ENCODE data around the gene IRF2BP1. TPM values are rescaled to one million over a fixed set of nuclear protein-coding genes. Genes with fewer than 3 reads are reported as not detected.

The IRF2BP1 gene
- total and polyA plus RNA-seq, 12 donors = 8.0 to 23.0 (median 19.5) TPM

- intact Hi-C loops (cut with DNase I) = loop anchor here in 1 of 10 donors (1.0 kb wide), 1 partner anchor 17 kb away; the partner anchor contains the start of gene IRF2BP1
- no peak for TF ChIP-seq CTCF (IDR thresholded peaks at IDR 0.05)
Observed at GRCh38 chr19:45902651-45903625, 17.0 kb upstream of the IRF2BP1 start.

GRCh38 chr19:45901912-45902650, 16.1 kb upstream of the IRF2BP1 start, which contains the start of gene MYPOP:
TSS of gene MYPOP (minus strand) at chr19:45902613. CDS start at chr19:45901773, 840 bp downstream.
- intact Hi-C loops (cut with DNase I) = loop anchor here in 1 of 10 donors (1.0 kb wide), 1 partner anchor 16 kb away; the partner anchor contains the start of gene IRF2BP1

More at GRCh38 chr19:45902651-45903625, 17.0 kb upstream of the IRF2BP1 start:
- Histone ChIP-seq H3K9me3 (no peaks in the 10 kb centered on the region), H3K4me1 (peaks cover 0 to 20% (median 18%) of the 10 kb centered on the region in 9 donors), H3K36me3 (peaks cover 0 to 25% (median 4%) of the 10 kb centered on the region in 9 donors), H3K27ac (peak overlapping the region in 9 of 10 donors; percentile 78 to 88 (median 83)), H3K27me3 (no peaks in the 10 kb centered on the region), H3K4me3 (peak overlapping the region; percentile 58 to 87 (median 78))
- peak; percentile 95 to 98 (median 96) for ATAC-seq
- WGBS, 2 donors = 1 to 2% methylated on average over 73 of the region's 73 CpGs
- DNase-seq = peak; percentile 97 to 100

DNA sequence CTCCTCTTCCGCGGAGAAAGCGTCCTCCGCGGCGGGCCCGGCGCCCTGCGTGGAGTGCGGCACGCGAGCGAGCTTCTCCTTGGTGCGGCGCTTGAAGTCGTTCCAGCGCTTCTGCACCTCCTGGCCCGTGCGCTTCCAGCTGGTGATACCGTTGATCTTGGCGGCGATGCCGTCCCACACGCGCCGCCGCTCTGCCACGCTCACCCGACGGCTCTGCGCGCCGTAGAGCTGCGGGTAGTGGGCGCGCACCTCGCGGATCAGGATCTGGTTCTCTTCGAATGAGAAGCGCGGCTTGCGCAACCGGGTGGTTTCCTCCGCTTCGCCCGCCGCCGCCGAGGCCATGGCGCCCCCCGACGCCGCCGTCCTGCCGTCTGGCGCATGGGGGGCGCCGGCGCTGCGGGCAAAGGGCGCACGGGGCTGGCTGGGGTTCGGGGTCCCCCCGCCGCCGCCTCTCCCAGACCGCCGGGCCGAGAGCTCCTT, 15.5 kb upstream of the IRF2BP1 start:
- H3K27me3 ChIP-seq = no peaks in the 10 kb centered on the region
- peaks cover 0 to 20% (median 18%) of the 10 kb centered on the region in 9 donors for H3K4me1 ChIP-seq
- peak overlapping the region in 5 of 10 donors; percentile 3 to 86 (median 78) for H3K27ac ChIP-seq
- no peak for ATAC-seq
- H3K9me3 ChIP-seq = no peaks in the 10 kb centered on the region
- DNase-seq = peak in 1 of 2 donors; percentile 57
- H3K4me3 ChIP-seq = peak overlapping the region; percentile 58 to 87 (median 78)
- 11 to 17% methylated on average over 69 of the region's 69 CpGs for WGBS, 2 donors
- TF ChIP-seq CTCF (IDR thresholded peaks at IDR 0.05) = no peak
- H3K36me3 ChIP-seq = peaks cover 0 to 36% (median 5%) of the 10 kb centered on the region in 9 donors
- intact Hi-C loops (cut with DNase I) = no loop called here

More at GRCh38 chr19:45901912-45902650, 16.1 kb upstream of the IRF2BP1 start, which contains the start of gene MYPOP:
- Histone ChIP-seq H3K27ac (peak within 1 kb of the TSS; percentile 55 to 88 (median 83)), H3K36me3 (peaks cover 0 to 32% (median 5%) of the 10 kb centered on the region in 9 donors), H3K4me1 (peaks cover 0 to 20% (median 18%) of the 10 kb centered on the region in 9 donors), H3K27me3 (no peaks in the 10 kb centered on the region), H3K4me3 (peak within 1 kb of the TSS; percentile 58 to 87 (median 78)), H3K9me3 (no peaks in the 10 kb centered on the region)
- ATAC-seq (peak in 1 of 8 donors; percentile 1), DNase-seq (no peak)
- 0 to 1% methylated on average over 47 of the region's 47 CpGs for WGBS, 2 donors
- no peak for TF ChIP-seq CTCF (IDR thresholded peaks at IDR 0.05)

Data from heart right ventricle (tissue), 16 donors.